OCI-LY1 (cell line): ENCODE results near the gene TCP11X2.

Experiments used
- EZH2 ChIP-seq: fragments of 200-600 bp; sonication (generic), shearing (Covaris generic); IDR thresholded peaks from 2 replicates; pipeline ENCODE4 v1.8.0; 2017; ENCODE audit warnings: borderline replicate concordance, mixed run types, mild to moderate bottlenecking, antibody characterized with exemption, low read length, moderate library complexity, mixed read lengths
- TF ChIP-seq, protein P1 (sequence below): fragments of 200-600 bp; sonication (generic), shearing (Covaris generic); IDR thresholded peaks from 2 replicates; pipeline ENCODE4 v1.5.1; 2017; ENCODE audit warnings: mild to moderate bottlenecking, antibody characterized with exemption, low read length, moderate library complexity, mixed read lengths

DNA sequence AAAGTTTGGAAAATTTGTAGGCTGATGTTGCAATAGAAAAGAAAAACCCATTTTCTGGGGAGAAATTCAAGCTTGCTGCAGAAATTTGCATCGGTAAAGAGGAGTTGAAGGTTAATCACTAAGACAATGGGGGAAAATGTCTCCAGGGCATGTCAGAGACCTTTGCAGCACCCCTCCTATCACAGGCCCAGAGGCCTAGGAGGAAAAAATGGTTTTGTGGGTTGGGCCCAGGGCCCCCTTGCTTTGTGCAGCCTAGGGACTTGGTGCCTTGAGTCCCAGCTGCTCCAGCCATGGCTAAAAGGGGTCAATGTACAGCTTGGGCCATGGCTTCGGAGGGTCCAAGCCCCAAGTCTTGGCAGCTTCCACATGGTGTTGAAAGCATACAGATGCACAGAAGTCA, 27.1 kb upstream of the TCP11X2 start:
- TF ChIP-seq, protein P1, sequence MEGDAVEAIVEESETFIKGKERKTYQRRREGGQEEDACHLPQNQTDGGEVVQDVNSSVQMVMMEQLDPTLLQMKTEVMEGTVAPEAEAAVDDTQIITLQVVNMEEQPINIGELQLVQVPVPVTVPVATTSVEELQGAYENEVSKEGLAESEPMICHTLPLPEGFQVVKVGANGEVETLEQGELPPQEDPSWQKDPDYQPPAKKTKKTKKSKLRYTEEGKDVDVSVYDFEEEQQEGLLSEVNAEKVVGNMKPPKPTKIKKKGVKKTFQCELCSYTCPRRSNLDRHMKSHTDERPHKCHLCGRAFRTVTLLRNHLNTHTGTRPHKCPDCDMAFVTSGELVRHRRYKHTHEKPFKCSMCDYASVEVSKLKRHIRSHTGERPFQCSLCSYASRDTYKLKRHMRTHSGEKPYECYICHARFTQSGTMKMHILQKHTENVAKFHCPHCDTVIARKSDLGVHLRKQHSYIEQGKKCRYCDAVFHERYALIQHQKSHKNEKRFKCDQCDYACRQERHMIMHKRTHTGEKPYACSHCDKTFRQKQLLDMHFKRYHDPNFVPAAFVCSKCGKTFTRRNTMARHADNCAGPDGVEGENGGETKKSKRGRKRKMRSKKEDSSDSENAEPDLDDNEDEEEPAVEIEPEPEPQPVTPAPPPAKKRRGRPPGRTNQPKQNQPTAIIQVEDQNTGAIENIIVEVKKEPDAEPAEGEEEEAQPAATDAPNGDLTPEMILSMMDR = no peak
- no peak for TF ChIP-seq EZH2
